Measurements from ENCODE around the gene MRTFA. TPM values are rescaled to one million over a fixed set of nuclear protein-coding genes. Genes with fewer than 3 reads are reported as not detected.

The MRTFA gene
- polyA plus RNA-seq, 1 of the 3 experiments (the other 2 are of a cell fraction) = 5.8 TPM

DNA sequence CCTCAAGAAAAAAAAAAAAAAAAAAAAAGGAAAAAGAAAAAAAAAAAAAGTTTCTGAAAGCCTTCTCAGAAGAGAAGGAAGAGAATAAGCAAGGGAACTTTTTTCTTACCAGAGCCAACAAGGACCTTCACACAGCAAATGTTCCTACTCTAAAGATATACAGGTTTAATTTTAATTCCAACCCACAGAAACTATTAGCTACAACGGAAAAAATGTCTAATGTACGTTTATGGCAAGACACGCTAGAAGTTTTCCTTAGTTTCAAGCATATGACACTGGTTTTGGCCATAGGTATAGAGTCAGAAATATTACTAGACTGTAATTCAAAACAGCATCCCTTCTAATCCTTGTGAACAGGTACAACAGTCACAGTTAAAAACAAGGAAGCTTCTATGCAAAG lies 120.1 kb downstream of the MRTFA start:
- no peaks in the 10 kb centered on the region for H4K20me1 ChIP-seq (ENCODE audit: insufficient read depth)
- no peak overlapping the region for H3K4me3 ChIP-seq (ENCODE audit: low read depth in 2 of 2, low read length in 1 of 2)
- no peak for DNase-seq
- H3K9me2 ChIP-seq = no peaks in the 10 kb centered on the region
- H3F3A ChIP-seq (replicated peaks; ENCODE audit: insufficient read depth) = no peaks in the 10 kb centered on the region
- CTCF ChIA-PET = interaction anchor here (0.6 to 1.4 kb wide), 4 partner anchors 9 to 688 kb away, joined by 3 to 8 read pairs (median 3); no protein-coding TSS in a partner anchor
- TF ChIP-seq RXRA (IDR thresholded peaks at IDR 0.05; ENCODE audit: borderline replicate concordance, low read depth) = no peak
- TF ChIP-seq MXI1 (IDR thresholded peaks at IDR 0.05; ENCODE audit: low read depth, low read length) = no peak
- no peak for TF ChIP-seq MEF2A (IDR thresholded peaks at IDR 0.05; ENCODE audit: borderline replicate concordance, low read depth)
- TF ChIP-seq JUND (IDR thresholded peaks at IDR 0.05) = no peak
- no peak for TF ChIP-seq NRF1 (IDR thresholded peaks at IDR 0.05; ENCODE audit: low read depth, low read length)
- WGBS (ENCODE audit: low lambda C conversion rate) = 74% methylated on average over 3 of the region's 3 CpGs
- no peak overlapping the region for H3K4me2 ChIP-seq
- no peak overlapping the region; a peak in 1 of 4 replicates for H3K27ac ChIP-seq (ENCODE audit: low read depth in 2 of 2, low read length in 1 of 2)
- peaks cover 88% of the 10 kb centered on the region for H3K79me2 ChIP-seq (ENCODE audit: insufficient read depth)
- no peaks in the 10 kb centered on the region for H3K9me3 ChIP-seq
- H3K4me1 ChIP-seq (ENCODE audit: control insufficient read depth in 1 of 2, insufficient read depth in 2 of 2, low read depth in 1 of 2, low read length in 1 of 2) = peaks cover 0 to 9% of the 10 kb centered on the region in 2 experiments; a peak in 1 of 4 replicates
- H3K9ac ChIP-seq = no peak overlapping the region
- H3K27me3 ChIP-seq (ENCODE audit: insufficient read depth) = no peaks in the 10 kb centered on the region
- peaks cover 0 to 8% of the 10 kb centered on the region in 2 experiments for H3K36me3 ChIP-seq (replicated peaks in 1 of 2; ENCODE audit: control insufficient read depth in 1 of 2, insufficient read depth in 2 of 2, low read length in 1 of 2)
- H2AFZ ChIP-seq (ENCODE audit: low read depth) = no peak overlapping the region
- POLR2A ChIA-PET = no interaction called here

DNA sequence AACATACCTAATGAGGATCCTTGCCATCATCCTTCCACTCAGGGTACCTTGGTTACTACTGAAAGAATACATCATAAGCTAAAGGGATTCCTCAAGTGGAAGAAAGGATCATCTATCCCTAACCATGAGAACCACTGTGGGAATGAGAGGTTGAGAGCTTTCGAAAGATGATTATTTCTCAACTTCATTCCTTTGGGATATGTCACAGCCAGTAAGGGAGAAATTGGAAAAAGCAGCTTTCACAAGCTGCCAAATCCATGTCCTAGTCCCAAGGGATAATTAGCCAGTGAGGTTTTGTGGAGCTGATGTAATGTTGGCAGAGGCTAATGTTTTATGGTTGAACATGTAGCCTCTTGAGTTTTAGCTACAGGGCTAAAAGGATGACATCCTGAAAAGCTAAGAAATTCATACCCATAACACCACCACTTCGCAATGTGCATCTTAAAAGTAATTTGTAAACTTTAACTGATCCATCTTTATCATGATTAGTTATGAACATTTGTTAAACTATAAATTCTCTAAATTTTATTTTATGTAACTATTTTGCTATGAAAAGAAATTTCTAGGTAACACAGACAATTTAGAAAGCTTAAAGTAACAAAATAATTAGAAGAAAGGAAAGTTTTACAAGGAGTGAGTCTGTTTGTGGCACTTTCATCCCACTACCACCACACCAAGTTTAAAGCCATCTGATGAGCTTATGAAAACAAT lies 123.9 kb downstream of the MRTFA start:
- Histone ChIP-seq H4K20me1 (ENCODE audit: insufficient read depth) (no peaks in the 10 kb centered on the region), H3K27me3 (ENCODE audit: insufficient read depth) (no peaks in the 10 kb centered on the region), H3K4me2 (no peak overlapping the region; the same call in 1 of the 2 replicates), H3K27ac (ENCODE audit: low read depth in 2 of 2, low read length in 1 of 2) (peak overlapping the region in 1 of 2 experiments; percentile 98; a peak in 3 of 4 replicates), H3K79me2 (ENCODE audit: insufficient read depth) (peaks cover 87% of the 10 kb centered on the region), H3F3A (replicated peaks; ENCODE audit: insufficient read depth) (no peaks in the 10 kb centered on the region), H3K4me3 (ENCODE audit: low read depth in 2 of 2, low read length in 1 of 2) (no peak overlapping the region), H3K4me1 (ENCODE audit: control insufficient read depth in 1 of 2, insufficient read depth in 2 of 2, low read depth in 1 of 2, low read length in 1 of 2) (peaks cover 0 to 35% of the 10 kb centered on the region in 2 experiments; a peak in 2 of 4 replicates), H3K9me3 (no peaks in the 10 kb centered on the region), H3K36me3 (replicated peaks in 1 of 2; ENCODE audit: control insufficient read depth in 1 of 2, insufficient read depth in 2 of 2, low read length in 1 of 2) (no peaks in the 10 kb centered on the region), H3K9me2 (no peaks in the 10 kb centered on the region), H2AFZ (ENCODE audit: low read depth) (no peak overlapping the region), H3K9ac (peak overlapping the region; percentile 61; the same call in 1 of the 2 replicates)
- DNase-seq = no peak
- WGBS (ENCODE audit: low lambda C conversion rate) = 32% methylated on average over 2 of the region's 2 CpGs
- TF ChIP-seq, protein P1, sequence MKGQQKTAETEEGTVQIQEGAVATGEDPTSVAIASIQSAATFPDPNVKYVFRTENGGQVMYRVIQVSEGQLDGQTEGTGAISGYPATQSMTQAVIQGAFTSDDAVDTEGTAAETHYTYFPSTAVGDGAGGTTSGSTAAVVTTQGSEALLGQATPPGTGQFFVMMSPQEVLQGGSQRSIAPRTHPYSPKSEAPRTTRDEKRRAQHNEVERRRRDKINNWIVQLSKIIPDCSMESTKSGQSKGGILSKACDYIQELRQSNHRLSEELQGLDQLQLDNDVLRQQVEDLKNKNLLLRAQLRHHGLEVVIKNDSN (IDR thresholded peaks at IDR 0.05; ENCODE audit: borderline replicate concordance, low read depth) = no peak
- TF ChIP-seq, protein P2, sequence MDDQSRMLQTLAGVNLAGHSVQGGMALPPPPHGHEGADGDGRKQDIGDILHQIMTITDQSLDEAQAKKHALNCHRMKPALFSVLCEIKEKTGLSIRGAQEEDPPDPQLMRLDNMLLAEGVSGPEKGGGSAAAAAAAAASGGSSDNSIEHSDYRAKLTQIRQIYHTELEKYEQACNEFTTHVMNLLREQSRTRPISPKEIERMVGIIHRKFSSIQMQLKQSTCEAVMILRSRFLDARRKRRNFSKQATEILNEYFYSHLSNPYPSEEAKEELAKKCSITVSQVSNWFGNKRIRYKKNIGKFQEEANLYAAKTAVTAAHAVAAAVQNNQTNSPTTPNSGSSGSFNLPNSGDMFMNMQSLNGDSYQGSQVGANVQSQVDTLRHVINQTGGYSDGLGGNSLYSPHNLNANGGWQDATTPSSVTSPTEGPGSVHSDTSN (IDR thresholded peaks at IDR 0.05) = peak; percentile 39
- TF ChIP-seq GATA2 (CRISPR knock-in tag; IDR thresholded peaks at IDR 0.05) = no peak
- peak; percentile 40; the same call in 1 of the 2 replicates for TF ChIP-seq FOSL2 (IDR thresholded peaks at IDR 0.05; ENCODE audit: borderline replicate concordance, low read depth)
- TF ChIP-seq POLR2AphosphoS5 (IDR thresholded peaks at IDR 0.05; ENCODE audit: low read depth, low read length) = no peak
- TF ChIP-seq RAD21 (IDR thresholded peaks at IDR 0.05; ENCODE audit: low read length) = no peak
- TF ChIP-seq EP300 (IDR thresholded peaks at IDR 0.05; ENCODE audit: borderline replicate concordance in 1 of 2, low read depth in 1 of 2, low read length in 1 of 2) = 0 out of 4 replicates have a peak, but pooled peaks of 1 of the 2 experiments have one; percentile 35
- peak; percentile 37; the same call in 1 of the 2 replicates for TF ChIP-seq TCF12 (IDR thresholded peaks at IDR 0.05)
- TF ChIP-seq NFIC (IDR thresholded peaks at IDR 0.05; ENCODE audit: borderline replicate concordance) = peak; percentile 68
- TF ChIP-seq YY1 (IDR thresholded peaks at IDR 0.05; ENCODE audit: low read depth) = no peak
- TF ChIP-seq GABPA (IDR thresholded peaks at IDR 0.05; ENCODE audit: low read depth) = no peak
- peak; percentile 30; the same call in 1 of the 2 replicates for TF ChIP-seq JUND (IDR thresholded peaks at IDR 0.05)
- TF ChIP-seq TEAD4 (IDR thresholded peaks at IDR 0.05; ENCODE audit: borderline replicate concordance, insufficient read depth) = no peak
- POLR2A ChIA-PET = no interaction called here
- CTCF ChIA-PET = interaction anchor here (0.8 to 1.7 kb wide), 3 partner anchors 12 to 248 kb away, joined by 3 to 7 read pairs (median 3); no protein-coding TSS in a partner anchor

Measured in SK-N-SH (cell line).